OCI-M2 (cell line): Measurements from ENCODE around the gene SLC25A5.
"Not testable (repeated sequence)": the region's sequence is repeated elsewhere in the genome, so short reads cannot be mapped to it uniquely, and the experiment has no call there.

Experiments used
- DNase-seq: peaks from one replicate; lab custom pipeline; 2025; ENCODE audit not compliant: unreplicated experiment; lab: John Stamatoyannopoulos, UW

SLC25A5 gene

DNA sequence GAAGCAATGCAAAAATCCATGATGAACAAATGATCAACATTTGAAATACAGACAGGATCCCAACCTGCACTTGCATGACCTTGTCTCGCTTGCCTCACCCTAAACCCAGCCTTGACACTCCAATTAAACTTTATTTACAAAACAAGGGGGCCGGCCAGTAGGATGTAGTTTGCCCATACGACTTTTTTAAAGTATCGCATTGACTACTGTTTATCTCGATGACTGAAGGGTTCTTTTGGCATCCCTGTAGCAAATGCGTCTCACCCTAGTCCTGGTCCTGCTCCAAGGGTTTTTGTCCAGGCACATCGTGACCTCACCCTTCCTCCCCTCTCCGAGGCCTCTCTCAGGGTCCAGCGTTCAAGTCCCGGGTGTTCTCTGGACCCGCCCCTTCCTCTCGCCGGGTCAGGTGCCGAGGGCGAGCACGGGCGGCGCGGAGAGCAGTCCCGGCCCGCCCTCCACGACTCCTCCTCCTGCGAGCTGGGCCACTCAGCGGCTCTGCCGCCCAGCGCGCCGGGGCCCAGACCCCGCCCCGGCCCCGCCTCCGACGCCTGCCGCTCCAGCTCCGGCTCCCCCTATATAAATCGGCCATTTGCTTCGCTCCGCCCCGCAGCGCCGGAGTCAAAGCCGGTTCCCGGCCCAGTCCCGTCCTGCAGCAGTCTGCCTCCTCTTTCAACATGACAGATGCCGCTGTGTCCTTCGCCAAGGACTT lies at the start of gene SLC25A5:
Gene SLC25A5 (plus strand): TSS at position 603 of the 709 bp plus-strand sequence. CDS start 72 bp downstream, at position 675.
- DNase-seq = no peak

DNA sequence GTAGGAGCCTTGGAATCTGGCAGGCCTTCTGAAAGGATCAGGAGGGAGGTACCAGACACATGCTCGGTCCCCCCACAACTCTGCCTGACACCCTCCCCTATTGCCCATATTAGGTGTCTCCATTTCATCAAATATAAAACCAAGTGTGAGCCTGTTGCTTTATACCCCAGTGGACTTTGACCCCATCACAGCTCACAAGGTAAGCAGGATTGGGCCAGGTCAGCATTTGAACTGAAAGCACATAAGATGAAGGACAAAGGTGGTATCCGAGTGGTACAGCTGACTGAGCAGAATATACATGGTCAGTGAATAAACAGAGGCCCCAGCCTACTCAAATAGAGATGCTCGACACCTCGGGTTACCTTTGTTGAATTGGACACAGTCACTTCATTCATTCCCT lies 49.1 kb upstream of the SLC25A5 start:
- DNase-seq = no peak

DNA sequence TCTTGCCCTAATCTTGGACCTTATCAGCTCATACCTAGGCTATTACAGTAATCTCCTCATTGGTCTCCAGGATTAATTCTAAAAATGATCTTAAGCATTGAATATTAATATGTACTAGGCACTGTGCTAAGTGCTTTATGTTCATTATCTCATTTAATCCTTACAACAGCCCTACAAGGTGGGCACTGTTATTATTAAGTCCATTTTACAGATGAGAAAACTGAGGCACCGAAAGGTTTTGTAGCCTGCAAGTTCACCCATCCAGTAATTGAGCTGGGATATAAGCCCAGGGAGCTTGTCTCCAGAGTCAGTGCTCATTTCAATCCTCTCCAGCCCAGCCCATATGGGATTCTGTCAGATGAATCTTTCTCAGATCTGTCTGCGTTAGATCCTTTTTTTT lies 48.3 kb upstream of the SLC25A5 start:
- no peak for DNase-seq

DNA sequence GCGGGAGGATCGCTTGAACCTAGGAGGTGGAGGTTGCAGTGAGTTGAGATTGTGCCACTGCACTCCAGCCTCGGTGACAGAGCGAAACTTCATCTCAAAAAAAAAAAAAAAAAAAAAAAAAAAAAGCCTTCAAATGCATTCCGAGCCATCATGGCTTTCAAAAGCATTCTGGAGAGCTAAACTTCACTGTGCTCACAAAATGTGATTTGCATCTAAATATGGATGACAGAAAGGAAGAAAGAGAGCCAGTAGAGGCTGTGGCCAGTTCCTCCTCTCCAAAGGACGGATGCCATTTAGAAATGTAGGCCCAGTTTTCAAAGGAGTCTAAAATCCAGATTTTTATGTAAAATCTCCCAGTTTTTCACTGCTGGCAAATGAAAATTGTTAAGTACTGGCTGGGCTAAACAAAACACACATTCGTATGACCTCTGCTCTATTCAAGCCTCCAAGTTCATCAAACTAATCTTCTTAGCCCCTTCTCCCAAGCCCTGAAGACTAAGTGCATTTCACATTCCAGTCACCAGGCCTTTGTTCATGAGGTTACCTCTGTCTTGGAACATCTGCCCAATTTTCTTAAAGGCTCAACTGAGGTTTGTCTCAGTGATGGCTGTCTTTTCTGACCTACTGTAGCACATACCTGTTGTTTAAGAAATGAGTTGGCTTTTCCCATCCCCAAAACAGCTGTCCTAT lies 47.1 kb upstream of the SLC25A5 start:
- DNase-seq = no peak

DNA sequence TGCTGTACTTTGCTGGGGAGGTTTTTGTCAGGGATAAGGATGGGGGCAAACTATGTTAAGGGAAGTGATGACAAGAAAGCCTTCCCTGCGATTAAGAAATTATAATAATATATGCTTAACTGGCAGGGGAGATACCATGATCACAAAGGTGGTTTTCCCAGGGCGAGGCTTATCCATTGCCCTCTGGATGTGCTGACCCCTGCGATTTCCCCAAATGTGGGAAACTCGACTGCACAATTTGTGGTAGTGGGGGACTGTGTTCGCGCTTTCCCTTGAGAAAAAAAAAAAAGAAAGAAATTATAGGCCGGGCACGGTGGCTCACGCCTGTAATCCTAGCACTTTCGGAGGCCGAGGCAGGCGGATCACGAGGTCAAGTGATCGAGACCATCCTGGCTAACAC lies 44.6 kb upstream of the SLC25A5 start:
- DNase-seq = no peak

DNA sequence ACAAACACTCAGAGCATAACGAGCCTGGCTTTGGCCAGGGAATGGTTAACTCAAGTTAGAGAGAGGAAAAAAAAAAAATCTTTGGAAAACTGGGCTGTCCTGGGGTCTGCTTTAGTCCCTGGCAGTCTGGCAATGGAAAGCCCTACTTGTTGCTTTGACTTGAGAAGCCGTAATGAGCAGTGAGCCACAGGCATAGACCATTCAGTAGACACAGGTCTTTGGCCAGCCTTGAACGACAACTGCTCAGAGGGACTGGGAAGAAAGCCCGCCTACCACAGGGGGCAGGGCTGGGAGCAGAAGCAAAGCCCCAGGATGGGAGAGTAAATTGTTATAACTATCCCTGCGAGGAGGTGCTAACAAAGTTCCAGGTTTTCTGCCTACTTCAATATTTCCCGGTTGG lies 43.2 kb upstream of the SLC25A5 start:
- DNase-seq = no peak

DNA sequence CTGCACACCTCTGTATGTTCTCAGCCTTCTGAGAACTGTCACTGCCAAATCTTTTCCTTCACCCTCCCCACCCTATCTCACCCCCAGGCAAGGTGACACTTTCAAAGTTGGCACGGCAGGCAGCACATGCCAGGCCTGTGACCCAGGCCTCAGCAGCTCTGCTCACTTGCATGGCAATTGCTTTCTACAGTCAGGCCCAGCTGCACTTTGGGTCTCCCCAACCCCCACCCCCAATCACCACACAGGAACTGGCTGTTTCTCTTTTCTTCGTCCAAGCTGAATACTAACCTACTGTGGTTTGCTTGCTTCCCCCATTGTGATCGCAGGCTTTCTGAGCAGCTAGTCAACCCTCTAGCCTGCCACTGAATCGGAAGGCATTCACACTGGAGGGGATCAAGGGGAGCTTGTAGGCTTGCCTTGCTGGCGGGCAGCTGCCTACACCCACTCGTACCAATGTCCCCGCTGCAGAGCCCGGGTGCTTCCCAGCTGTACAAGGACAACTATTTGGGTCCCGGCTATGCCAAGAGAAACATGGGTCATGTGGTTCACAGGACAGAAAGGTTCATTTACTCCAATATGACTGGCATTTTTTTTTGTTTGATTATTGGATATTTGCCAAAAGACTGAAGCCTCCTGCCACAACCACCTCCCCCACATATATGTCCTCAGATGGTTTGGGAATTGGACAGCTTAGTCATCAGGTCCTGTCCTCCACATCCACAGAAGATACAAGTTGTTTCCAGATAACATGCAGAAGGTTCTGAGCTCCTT lies 41.0 kb upstream of the SLC25A5 start:
- DNase-seq = no peak

DNA sequence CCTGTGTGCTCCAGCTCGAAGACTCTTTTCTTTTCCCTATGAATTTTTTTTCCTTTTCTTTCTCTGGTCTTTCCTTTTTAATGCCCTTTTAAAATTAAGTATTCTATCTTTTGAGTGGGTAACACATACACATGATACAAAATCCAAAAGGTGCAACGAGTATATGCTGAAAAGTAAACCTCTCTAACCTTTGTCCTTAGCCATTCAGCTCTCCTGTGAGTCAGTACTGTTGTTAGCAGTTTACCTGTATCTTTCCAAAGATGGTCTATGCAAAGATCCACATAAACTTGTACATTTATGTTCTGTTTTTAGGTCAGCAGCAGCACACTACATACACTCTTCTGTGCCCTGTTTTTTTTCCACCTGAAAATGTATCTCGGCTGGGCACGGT lies 40.5 kb upstream of the SLC25A5 start:
- DNase-seq = no peak

DNA sequence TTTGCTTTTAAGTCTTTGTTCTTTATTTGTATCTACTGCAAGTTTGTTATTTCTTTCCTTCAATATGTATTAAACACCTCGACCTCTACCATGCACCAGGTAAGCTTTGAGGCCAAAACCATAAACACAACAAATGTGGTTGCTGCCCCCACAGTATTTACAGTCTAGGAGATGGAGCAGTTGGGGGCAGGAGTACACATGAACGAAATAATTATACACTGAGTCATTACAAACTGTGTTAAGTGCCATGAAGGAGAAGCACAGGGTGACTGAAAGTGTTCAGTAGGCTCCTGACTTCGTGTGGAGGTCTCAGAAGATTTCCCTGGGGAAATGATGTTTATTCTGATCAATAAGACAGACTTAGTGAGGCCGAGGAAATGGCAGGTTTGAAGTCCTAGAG lies 38.8 kb upstream of the SLC25A5 start:
- no peak for DNase-seq

DNA sequence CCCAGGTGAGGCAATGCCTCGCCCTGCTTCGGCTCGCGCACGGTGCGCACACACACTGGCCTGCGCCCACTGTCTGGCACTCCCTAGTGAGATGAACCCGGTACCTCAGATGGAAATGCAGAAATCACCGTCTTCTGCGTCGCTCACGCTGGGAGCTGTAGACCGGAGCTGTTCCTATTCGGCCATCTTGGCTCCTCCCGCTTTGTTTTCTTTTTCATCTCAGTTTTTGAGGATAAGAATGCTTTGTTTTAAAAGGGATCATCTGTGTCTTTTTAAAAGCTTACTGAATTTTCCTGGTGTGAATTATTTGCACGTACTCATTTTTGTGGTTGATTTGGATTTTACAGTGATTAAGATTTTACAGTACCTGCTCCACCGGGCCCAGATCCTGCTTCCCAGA lies 26.9 kb upstream of the SLC25A5 start:
- DNase-seq = not testable (repeated sequence)

DNA sequence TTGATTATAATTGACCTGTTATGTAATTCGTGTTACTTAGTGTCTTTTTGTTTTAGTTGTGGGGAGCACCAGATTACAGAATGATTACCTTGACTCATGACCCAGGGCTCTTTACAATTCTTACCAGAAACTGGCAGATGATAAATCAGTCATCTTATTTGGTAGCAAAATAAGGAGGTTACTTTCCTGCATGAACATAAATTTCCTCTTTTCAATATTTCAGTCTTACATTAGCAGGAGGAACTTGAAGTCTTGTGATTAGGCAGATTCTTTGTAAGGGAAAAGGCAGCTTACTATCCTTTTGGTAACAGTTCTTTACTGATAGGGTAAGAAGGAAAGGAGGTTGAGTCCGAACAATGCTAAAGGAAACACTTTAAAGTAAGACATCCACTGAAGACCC lies 26.0 kb upstream of the SLC25A5 start:
- DNase-seq = no peak

DNA sequence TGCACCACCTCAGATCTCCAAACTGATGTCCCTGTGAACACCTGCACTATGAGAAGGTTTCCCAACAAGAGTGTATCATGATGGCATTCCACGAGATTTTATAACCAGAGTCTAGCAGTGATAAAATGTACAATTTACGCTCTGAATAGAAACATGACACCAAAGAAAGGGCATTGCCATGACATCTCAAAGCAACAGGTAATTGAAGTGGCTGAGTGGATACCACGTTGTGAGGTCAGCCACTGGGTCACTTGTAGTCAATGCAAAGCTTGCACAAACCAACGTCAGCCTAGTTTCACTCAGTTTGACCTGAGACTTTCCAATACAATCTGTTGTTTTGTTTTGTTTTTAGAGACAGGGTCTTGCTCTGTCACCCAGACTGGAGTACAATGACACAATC lies 15.0 kb upstream of the SLC25A5 start:
- DNase-seq = no peak

DNA sequence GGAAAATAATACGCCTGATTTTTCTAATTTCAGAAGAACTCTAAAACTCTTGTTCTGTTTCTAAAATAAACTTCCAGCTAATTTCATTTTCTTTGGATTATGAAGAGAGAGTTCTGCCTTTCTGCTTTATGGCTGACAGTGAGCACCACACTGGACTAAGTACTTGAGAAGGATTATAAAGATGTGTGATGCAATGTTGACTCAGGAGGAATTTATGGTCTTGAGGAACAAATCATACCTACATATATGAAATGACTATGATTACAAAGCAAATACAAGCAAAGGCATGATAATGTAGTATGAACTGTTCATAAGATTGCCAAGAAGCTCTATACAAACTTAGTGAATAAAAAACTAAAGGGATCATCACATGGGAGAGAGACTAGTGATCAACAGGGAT lies 13.0 kb upstream of the SLC25A5 start:
- no peak for DNase-seq

DNA sequence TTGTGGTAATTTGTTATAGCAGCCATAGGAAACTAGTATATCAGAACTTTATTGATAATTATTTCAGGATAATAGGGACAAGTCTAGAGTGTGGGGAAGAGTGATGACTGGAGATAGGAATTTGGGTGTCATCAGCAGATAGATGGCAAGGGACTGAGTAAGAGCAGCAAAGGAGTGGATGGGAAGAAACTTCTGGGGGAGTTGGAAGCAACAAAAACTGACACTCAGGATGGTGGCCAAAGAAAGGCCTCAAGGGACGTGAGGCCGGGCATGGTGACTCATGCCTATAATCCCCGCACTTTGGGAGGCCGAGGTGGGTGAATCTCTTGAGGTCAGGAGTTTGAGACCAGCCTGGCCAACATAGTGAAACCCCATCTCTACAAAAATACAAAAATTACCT lies 9.1 kb upstream of the SLC25A5 start:
- no peak for DNase-seq

DNA sequence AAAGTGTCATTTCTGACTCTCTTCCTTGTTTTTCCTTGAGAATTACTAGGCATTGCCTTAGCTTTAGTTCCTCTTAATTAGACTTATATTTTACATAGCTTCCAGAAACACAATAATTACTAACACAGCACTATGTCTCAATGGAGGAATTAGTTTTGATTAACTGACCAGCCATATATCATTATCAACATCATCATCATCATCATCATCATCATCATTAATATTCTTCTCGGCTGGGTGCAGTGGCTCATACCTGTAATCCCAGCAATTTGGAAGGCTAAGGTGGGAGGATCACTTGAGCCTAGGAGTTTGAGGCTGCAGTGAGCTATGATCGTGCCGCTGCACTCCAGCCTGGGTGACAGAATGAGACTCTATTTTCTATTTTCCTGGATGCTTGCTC lies 2.7 kb upstream of the SLC25A5 start:
- no peak for DNase-seq

DNA sequence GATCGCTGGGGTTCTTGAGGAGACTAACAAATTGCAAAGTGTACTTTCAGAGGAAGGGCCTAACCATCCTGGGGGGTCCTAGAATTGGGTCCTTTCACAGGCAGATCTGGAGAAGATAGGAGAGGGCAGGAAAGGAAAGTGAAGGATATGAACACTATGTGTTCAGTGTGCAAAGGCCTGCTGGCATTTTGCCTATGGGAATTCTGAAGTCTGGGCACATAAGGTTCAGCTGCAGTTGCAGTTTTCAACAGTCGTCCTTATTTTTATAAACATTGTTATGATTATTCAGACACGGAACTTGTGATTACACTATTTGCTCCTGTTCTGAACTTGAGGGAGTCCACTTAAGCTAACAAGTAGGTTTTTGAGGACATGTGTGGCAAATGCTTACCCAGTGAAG lies 1.3 kb upstream of the SLC25A5 start:
- DNase-seq = no peak

DNA sequence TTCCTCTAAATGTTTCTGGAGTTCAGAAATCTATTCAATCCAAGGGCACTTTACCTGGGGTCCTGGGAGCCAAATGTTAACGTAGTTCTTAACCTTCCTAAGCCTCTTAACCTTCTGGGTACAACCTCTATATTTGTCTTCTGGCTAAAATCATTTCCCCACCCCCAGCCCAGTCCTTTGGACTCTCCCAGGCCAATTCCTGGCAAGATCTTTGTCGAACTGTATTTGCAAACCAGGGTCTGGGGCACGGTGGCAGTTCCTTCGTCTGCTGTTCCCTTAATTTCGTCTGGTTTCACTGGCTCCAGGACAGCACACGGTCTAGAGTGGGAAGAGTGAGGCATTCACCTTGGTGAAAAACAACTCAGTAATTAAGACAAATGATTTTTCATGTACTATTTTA lies 811 bp upstream of the SLC25A5 start:
- no peak for DNase-seq

DNA sequence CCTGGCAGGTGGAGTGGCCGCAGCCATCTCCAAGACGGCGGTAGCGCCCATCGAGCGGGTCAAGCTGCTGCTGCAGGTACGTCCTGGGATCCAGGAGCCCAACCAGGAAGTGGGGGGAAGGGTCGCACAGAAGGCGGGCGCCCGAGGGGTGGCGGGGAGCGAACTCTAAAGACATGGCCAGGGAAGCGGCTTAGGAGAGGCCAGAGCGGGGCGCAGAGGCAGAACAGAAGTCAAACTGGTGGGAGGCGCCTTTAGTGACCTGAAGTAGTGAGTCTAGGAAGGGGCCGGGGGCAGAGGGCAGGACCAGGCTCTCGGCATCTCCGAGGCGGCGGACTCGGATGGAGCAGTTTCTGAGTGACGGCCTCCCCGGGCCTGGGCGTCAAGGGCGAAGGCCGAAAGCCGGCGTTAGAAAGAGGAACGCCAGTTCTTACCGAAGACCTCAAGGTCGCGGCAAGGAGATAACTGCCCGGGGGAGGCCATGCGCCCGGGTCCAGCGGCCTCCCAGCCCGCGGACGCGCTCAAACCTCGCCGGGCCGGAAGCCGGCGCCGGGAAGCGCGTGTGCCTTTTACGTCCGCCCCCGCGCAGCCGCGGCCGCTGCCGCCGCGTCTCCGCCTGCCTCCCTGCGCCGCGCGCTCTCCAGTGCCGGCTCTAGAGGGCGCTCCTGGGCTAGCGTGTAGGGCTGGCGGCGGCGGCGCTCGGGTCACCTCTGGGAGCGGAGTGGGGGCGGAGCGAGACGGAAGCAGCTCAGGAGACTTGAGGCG lies 488 bp downstream of the SLC25A5 start:
- DNase-seq = no peak

DNA sequence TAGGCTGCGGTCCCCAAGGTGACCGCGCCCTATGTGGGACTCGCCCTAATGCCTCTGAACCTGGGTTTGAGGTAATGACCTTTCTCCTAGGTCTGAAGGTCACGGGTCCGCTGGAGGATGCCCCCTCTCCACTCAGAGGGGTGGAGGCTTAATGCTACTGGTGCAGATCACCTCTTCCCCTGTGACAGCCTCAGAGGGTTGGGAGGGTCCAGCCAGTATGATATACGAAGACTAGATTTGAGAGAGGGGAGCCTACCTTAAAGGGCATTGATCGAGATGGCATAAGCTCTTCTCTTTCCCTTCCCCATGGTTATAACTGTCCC lies 1.0 kb downstream of the SLC25A5 start:
- no peak for DNase-seq

DNA sequence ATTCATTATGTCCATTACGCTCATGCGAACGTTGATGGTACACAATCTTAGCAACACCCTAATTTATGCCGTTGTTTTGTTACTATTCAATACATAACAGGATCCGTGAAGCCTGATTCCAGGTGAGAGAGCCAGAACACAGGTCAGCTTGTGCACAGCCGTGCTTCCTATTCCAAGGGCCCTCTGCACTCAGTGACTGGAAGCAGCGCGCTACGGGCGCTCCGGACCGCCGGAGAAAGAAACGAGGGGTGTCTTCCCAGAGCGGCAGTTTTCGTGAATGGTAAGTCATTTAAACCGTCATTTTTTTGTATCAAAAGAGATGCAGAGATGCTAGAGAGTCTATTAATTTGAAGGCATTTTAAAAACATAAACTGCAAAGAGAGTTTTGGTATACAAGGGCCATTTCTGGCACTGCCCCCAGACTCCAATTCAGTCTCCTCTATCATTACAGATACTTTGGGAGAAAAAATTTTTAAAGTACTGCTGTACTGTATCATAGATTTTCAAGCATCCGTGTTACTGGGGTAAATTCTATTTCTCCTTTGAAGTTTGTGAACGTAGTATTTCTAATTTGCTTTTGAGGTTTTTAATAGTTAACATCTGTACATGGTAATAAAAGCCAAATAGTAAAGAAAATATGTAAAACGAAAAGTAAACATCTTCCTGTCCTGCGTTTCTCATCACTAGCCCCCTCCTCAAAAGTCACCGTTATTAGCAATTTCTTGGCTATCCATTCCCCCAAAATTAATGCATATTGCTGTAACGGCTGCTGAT lies 6.6 kb downstream of the SLC25A5 start:
- no peak for DNase-seq
